Heart right ventricle (tissue), 16 donors: ENCODE results near the gene SNCB. TPM values are rescaled to one million over a fixed set of nuclear protein-coding genes. Genes with fewer than 3 reads are reported as not detected.

Source experiments
- ATAC-seq, 8 donors: fragments of 200-7000 bp; cut with Tn5 transposase; one replicate each; pipeline ENCODE4 v1.9.1; 2020; ENCODE audit warnings: mild to moderate bottlenecking in 8 of 8, moderate library complexity in 8 of 8, moderate number of reproducible peaks in 1 of 8
- DNase-seq, 2 donors: peaks; one replicate each; pipeline ENCODE4 v3.0.0-alpha.2; 2020
- H3K27ac ChIP-seq, 10 donors: fragments of 200-600 bp; sonication (generic) in 2 of 10; one replicate each; pipeline versions ENCODE4 v1.5.0 to v1.8.0; 2020 to 2022; ENCODE audit warnings: mild to moderate bottlenecking in 3 of 10
- H3K27me3 ChIP-seq, 7 donors: fragments of 200-600 bp; one replicate each; pipeline ENCODE4 v1.8.0; 2021 to 2022; ENCODE audit warnings: mild to moderate bottlenecking in 2 of 7
- H3K36me3 ChIP-seq, 9 donors: fragments of 200-600 bp; sonication (generic) in 1 of 9; one replicate each; pipeline versions ENCODE4 v1.5.0 to v1.8.0; 2020 to 2022; ENCODE audit warnings: mild to moderate bottlenecking in 2 of 9
- H3K4me1 ChIP-seq, 9 donors: fragments of 200-600 bp; sonication (generic) in 1 of 9; one replicate each; pipeline versions ENCODE4 v1.5.0 to v1.8.0; 2020 to 2022; ENCODE audit warnings: mild to moderate bottlenecking in 4 of 9
- H3K4me3 ChIP-seq, 10 donors: fragments of 200-600 bp; sonication (generic) in 2 of 10; one replicate each; pipeline versions ENCODE4 v1.5.0 to v1.8.0; 2020 to 2022; ENCODE audit warnings: mild to moderate bottlenecking in 7 of 10, moderate library complexity in 2 of 10
- H3K9me3 ChIP-seq, 11 donors: fragments of 200-600 bp in 10 of 11; sonication (generic) in 2 of 11; one replicate each; pipeline versions ENCODE4 v1.5.0 to v1.8.0; 2013 to 2022; ENCODE audit warnings: mild to moderate bottlenecking in 2 of 11, control low read depth in 1 of 11, moderate library complexity in 1 of 11
- CTCF ChIP-seq, 9 donors: fragments of 200-600 bp; sonication (generic) in 2 of 9; IDR thresholded peaks; one replicate each; pipeline versions ENCODE4 v1.5.0 to v1.8.0; 2021 to 2022; ENCODE audit warnings: antibody characterized with exemption in 9 of 9, mild to moderate bottlenecking in 5 of 9, moderate library complexity in 1 of 9
- WGBS, 2 donors: extraction: QIAGEN DNeasy Blood & Tissue Kit; methylation state at CpG; one replicate each; pipeline ENCODE4 v1.1.7; 2013; ENCODE audit warnings: inconsistent platforms in 1 of 2; 5-methylcytosine and 5-hydroxymethylcytosine counted together
- intact Hi-C, 10 donors: fragments of 100-400 bp; cut with DNase I; formaldehyde crosslinking; loops; one replicate each; pipeline versions ENCODE4 v1.11.1 to v1.14.2; 2022
- polyA plus RNA-seq, 2 donors: library from polyadenylated mRNA; stranded (reverse); fragments of 200-250 nt; gene quantifications; one replicate each; pipeline ENCODE4 v1.2.3, GENCODE V29; 2013
- total RNA-seq, 10 donors: library from RNA; stranded (reverse); fragmentation: NEBNext Ultra II Directional in 3 of 10; extraction: Animal tissue kit (Norgen Biotek cat#: 25700) in 3 of 10; gene quantifications; one replicate each; pipeline versions ENCODE4 v1.2.1 to v1.2.4, GENCODE V29; 2021 to 2023
- donor health status: Arrhythmogenic right ventricular cardiomyopathy.
- donor health status: ischemic (EF 13 %, LVEDD 7.1; RV severe dilation, severe dysfunction).
- donor health status: healthy with polysubstance abuse.
- donor health status: DM: no; HTN: yes; CAD: no.
- donor health status: DM: no; HTN: no; CAD: no.
- donor health status: ischemic (EF 25% LVEDD 6.9; RV normal size, moderate dysfunction).
- donor health status: ischemic (EF 25% LVEDD 5.7; RV mildly dilated, moderate dysfunction).
- donor health status: healthy.
- donor health status: DM: yes; HTN: yes; CAD: no.
- donor health status: Ischemic cardiomyopathy.
- donor health status: ischemic (EF 35%, LVEDD 5.7; RV mildly dilated, moderate dysfunction).
- donor health status: nonischemic (EF 11% LVEDD 7.7; RV severe dilation, severe dysfunction).
- donor health status: DM: yes; HTN: yes; CAD: no.
- donor health status: PGD.
- donor health status: ischemic (EF 29% LVEDD 5.4; RV normal size, mild dysfunction).
- donor health status: nonischemic (EF 23%, LVEDD 6.1; RV moderate dilation, normal function).

SNCB gene
- total and polyA plus RNA-seq, 12 donors, result 0.35 to 0.39 TPM; not detected in 10

DNA sequence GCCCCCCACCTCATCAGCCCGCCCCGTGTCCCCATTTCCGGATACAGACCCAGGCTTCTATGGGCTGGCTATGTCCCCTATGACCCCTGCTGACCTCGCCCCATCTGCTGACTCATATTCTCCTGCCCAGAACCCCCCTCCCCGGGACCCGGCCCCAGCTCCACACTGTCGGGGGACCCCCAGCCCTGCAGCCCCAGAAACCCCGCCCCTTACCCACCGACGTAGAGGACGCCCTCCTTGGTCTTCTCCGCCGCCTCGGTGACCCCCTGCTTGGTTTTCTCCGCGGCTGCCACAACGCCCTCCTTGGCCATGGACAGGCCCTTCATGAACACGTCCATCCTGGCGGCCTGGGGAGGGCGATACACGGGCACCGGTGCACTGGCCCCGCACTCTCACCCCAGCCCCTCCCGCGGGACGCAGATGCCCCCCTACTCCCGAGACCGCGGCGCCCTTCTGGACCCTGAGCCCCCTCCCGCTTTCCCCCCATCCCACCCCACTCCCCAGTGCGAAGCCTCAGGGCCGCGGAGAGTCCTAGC, 949 bp downstream of the SNCB start:
- no peak overlapping the region for H3K27ac ChIP-seq
- no peaks in the 10 kb centered on the region for H3K36me3 ChIP-seq
- peak overlapping the region in 2 of 10 donors; percentile 30 to 47 for H3K4me3 ChIP-seq
- intact Hi-C loops, result loop anchor here in 1 of 10 donors (5.0 kb wide), 1 partner anchor 52 kb away; no protein-coding TSS in a partner anchor
- 5 to 8% methylated on average over 34 of the region's 34 CpGs for WGBS, 2 donors
- ATAC-seq (peak in 1 of 8 donors; percentile 31), DNase-seq (no peak)
- no peak for TF ChIP-seq CTCF (IDR thresholded peaks at IDR 0.05)
- peaks cover 10 to 99% (median 97%) of the 10 kb centered on the region in 7 donors for H3K27me3 ChIP-seq
- H3K4me1 ChIP-seq, result peaks cover 7 to 18% (median 13%) of the 10 kb centered on the region in 9 donors
- no peaks in the 10 kb centered on the region for H3K9me3 ChIP-seq

DNA sequence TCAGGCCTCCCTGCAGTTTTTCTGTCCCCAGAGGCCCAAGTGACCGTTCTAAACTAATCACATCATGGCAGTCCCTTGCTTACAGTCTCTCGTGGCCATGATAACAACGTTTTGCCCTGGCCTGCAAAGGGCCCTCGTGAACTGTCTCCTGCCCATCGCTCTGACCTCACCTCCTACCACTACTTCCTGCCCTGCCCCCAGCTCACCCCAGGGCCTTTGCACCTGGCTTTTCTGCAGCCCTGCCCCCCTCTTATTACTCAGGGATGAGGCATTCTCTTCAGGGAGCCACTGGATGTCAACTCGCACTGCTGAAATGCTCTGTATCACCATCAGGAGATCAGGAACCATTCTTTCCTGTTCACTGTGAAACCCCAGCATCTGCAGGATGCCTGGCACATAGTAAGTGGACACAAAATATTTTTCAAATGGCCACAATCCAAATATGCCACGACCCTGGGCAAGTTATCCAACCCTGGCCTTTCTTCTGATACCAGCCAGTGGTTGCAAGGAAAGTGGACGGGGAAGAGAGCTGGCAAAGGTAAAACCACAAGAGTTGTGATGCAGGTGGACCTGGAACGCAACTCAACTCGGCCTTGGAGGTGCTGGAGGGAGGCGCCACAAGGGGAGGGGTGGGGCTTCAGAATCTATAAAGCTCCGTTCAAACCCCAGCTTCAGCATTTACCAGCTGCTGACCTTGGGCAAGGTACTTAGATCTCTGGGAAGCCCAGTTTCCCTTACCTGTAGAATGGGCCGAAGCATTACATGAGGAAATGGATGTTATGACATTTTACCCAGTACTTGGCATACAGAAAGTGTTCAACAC, 1.7 kb downstream of the SNCB start:
- 53 to 56% methylated on average over 13 of the region's 13 CpGs for WGBS, 2 donors
- TF ChIP-seq CTCF (IDR thresholded peaks at IDR 0.05), result no peak
- no peaks in the 10 kb centered on the region for H3K9me3 ChIP-seq
- no peak overlapping the region for H3K27ac ChIP-seq
- peaks cover 10 to 100% (median 97%) of the 10 kb centered on the region in 7 donors for H3K27me3 ChIP-seq
- H3K4me1 ChIP-seq, result peaks cover 7 to 18% (median 13%) of the 10 kb centered on the region in 9 donors
- H3K4me3 ChIP-seq, result no peak overlapping the region
- ATAC-seq, result no peak
- intact Hi-C loops, result loop anchor here in 1 of 10 donors (5.0 kb wide), 1 partner anchor 51 kb away; no protein-coding TSS in a partner anchor
- H3K36me3 ChIP-seq, result no peaks in the 10 kb centered on the region
- no peak for DNase-seq

GRCh38 chr5:176627582-176627981, 2.8 kb downstream of the SNCB start:
- 71 to 86% methylated on average over 5 of the region's 5 CpGs for WGBS, 2 donors
- Histone ChIP-seq H3K9me3 (no peaks in the 10 kb centered on the region), H3K4me3 (no peak overlapping the region), H3K4me1 (peaks cover 7 to 18% (median 13%) of the 10 kb centered on the region in 9 donors), H3K36me3 (no peaks in the 10 kb centered on the region), H3K27ac (no peak overlapping the region), H3K27me3 (peaks cover 10 to 98% (median 94%) of the 10 kb centered on the region in 7 donors)
- DNase-seq (no peak), ATAC-seq (no peak)
- intact Hi-C loops, result loop anchor here in 1 of 10 donors (5.0 kb wide), 1 partner anchor 50 kb away; no protein-coding TSS in a partner anchor
- TF ChIP-seq CTCF (IDR thresholded peaks at IDR 0.05), result no peak

DNA sequence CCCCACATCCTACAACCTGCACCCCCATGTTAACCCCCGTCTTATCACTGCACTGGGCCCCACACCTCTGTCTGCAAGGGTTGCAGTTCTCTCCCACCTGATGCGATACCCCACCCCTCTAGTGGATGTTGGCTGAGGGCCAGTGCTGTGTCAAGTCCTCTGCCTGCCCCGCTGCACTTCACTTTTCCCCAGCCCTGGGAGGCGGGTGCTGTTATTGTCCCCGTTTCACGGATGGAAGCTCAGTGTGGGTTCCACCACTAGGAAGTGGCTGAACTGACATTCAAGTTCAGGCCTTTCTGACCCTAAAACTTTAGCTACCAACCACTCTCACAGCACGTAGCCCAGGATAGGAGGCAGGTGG, 3.5 kb downstream of the SNCB start:
- Histone ChIP-seq H3K27me3 (peaks cover 10 to 96% (median 91%) of the 10 kb centered on the region in 7 donors), H3K4me1 (peaks cover 7 to 19% (median 13%) of the 10 kb centered on the region in 9 donors), H3K36me3 (no peaks in the 10 kb centered on the region), H3K9me3 (no peaks in the 10 kb centered on the region), H3K27ac (no peak overlapping the region), H3K4me3 (no peak overlapping the region)
- intact Hi-C loops, result loop anchor here in 1 of 10 donors (5.0 kb wide), 1 partner anchor 50 kb away; no protein-coding TSS in a partner anchor
- DNase-seq (no peak), ATAC-seq (no peak)
- no peak for TF ChIP-seq CTCF (IDR thresholded peaks at IDR 0.05)
- WGBS, 2 donors, result 51 to 55% methylated on average over 7 of the region's 7 CpGs
